H1 (cell line): Measurements from ENCODE around the gene CASS4. TPM values are rescaled to one million over a fixed set of nuclear protein-coding genes. Genes with fewer than 3 reads are reported as not detected.

Source experiments
- CTCF ChIA-PET: fragments of 300-600 bp; sonication (Branson Sonifier 250); formaldehyde crosslinking; loops from one replicate; lab custom pipeline; 2021; ENCODE audit not compliant: partially characterized antibody; lab: Charles Lee
- POLR2A ChIA-PET: fragments of 300-600 bp; sonication (Branson Sonifier 250); formaldehyde crosslinking; loops from one replicate; lab custom pipeline; 2021; ENCODE audit warnings: inconsistent platforms; ENCODE audit not compliant: partially characterized antibody; lab: Charles Lee
- DNase-seq, 2 experiments: peaks; one replicate each; pipeline versions ENCODE4 v3.0.0 to v3.0.0-alpha.2; 2010 to 2022; ENCODE audit warnings: low spot score in 2 of 2, low read depth in 1 of 2, mixed read lengths in 1 of 2
- FAIRE-seq: peaks from 2 replicates; lab custom pipeline; 2011; peaks lifted over from hg19 to GRCh38; lab: Jason Lieb, UNC
- H2AFZ ChIP-seq: 2 replicates; pipeline ENCODE4 v1.8.1; 2012; ENCODE audit warnings: low read length, inconsistent platforms
- H2AK5ac ChIP-seq: 2 replicates; pipeline ENCODE4 v1.6.1; 2013; ENCODE audit warnings: low read depth, low read length
- H2BK120ac ChIP-seq: replicated peaks from 2 replicates; pipeline ENCODE3; 2013; ENCODE audit warnings: low read depth, low read length, inconsistent platforms
- H2BK12ac ChIP-seq: 2 replicates; pipeline ENCODE4 v1.6.1; 2013; ENCODE audit warnings: low read depth, low read length
- H2BK15ac ChIP-seq: 2 replicates; pipeline ENCODE4 v1.6.1; 2013; ENCODE audit warnings: low read length
- H2BK20ac ChIP-seq: 2 replicates; pipeline ENCODE4 v1.6.1; 2013; ENCODE audit warnings: low read length
- H2BK5ac ChIP-seq: 2 replicates; pipeline ENCODE4 v1.6.1; 2013; ENCODE audit warnings: low read depth, low read length
- H3K14ac ChIP-seq: 2 replicates; pipeline ENCODE4 v1.6.1; 2013; ENCODE audit warnings: inconsistent platforms; ENCODE audit not compliant: insufficient read length
- H3K18ac ChIP-seq: 2 replicates; pipeline ENCODE4 v1.6.1; 2013; ENCODE audit warnings: low read length; ENCODE audit errors: extremely low read depth
- H3K23ac ChIP-seq: 2 replicates; pipeline ENCODE4 v1.6.1; 2013; ENCODE audit warnings: inconsistent platforms; ENCODE audit not compliant: insufficient read length
- H3K23me2 ChIP-seq: 2 replicates; pipeline ENCODE4 v1.6.1; 2013; ENCODE audit warnings: low read depth, low read length
- H3K27ac ChIP-seq: 2 replicates; pipeline ENCODE4 v1.6.1; 2011; ENCODE audit warnings: low read depth, low read length, inconsistent platforms
- H3K27me3 ChIP-seq, 4 experiments: replicated peaks in 1 of 4; 1 replicate in 1 of 4; 2 replicates in 3 of 4; pipeline versions ENCODE4 v1.6.1 to v1.8.1; 2011 to 2013; ENCODE audit warnings: low read length in 3 of 4, mild to moderate bottlenecking in 3 of 4, inconsistent platforms in 2 of 4, mixed read lengths in 2 of 4, moderate library complexity in 1 of 4; ENCODE audit not compliant: control insufficient read depth in 3 of 4, insufficient read depth in 3 of 4; ENCODE audit errors: extremely low read depth in 1 of 4
- H3K36me3 ChIP-seq, 4 experiments: 2 replicates each; pipeline versions ENCODE4 v1.6.1 to v1.8.1; 2011 to 2013; ENCODE audit warnings: mild to moderate bottlenecking in 4 of 4, low read length in 3 of 4, moderate library complexity in 2 of 4, control low read depth in 1 of 4, inconsistent platforms in 1 of 4; ENCODE audit not compliant: insufficient read depth in 4 of 4, control insufficient read depth in 2 of 4
- H3K4ac ChIP-seq: replicated peaks from 2 replicates; pipeline ENCODE3; 2013; ENCODE audit warnings: low read length, low read depth, mixed read lengths, inconsistent platforms; ENCODE audit not compliant: insufficient read length
- H3K4me1 ChIP-seq, 4 experiments: replicated peaks in 1 of 4; 1 replicate in 1 of 4; 2 replicates in 3 of 4; pipeline versions ENCODE4 v1.6.1 to v1.8.1; 2011 to 2013; ENCODE audit warnings: low read length in 3 of 4, inconsistent platforms in 2 of 4, mixed read lengths in 1 of 4; ENCODE audit not compliant: insufficient read depth in 4 of 4, control insufficient read depth in 3 of 4
- H3K4me2 ChIP-seq, 2 experiments: 2 replicates each; pipeline versions ENCODE4 v1.6.1 to v1.8.1; 2011 to 2013; ENCODE audit warnings: low read depth in 2 of 2, low read length in 2 of 2, control low read depth in 1 of 2, inconsistent platforms in 1 of 2, mild to moderate bottlenecking in 1 of 2; ENCODE audit not compliant: insufficient read depth in 1 of 2
- H3K4me3 ChIP-seq, 4 experiments: fragments of 200-600, 300-600 bp in 1 of 4; sonication (generic), shearing (Covaris generic), sonication (Bioruptor Twin) in 1 of 4; 2 replicates each; pipeline versions ENCODE4 v1.5.1 to v1.8.1; 2011 to 2016; ENCODE audit warnings: low read length in 4 of 4, low read depth in 3 of 4, control low read depth in 2 of 4, inconsistent platforms in 2 of 4, mild to moderate bottlenecking in 2 of 4, mixed read lengths in 1 of 4, moderate library complexity in 1 of 4; ENCODE audit not compliant: insufficient read depth in 2 of 4; ENCODE audit errors: extremely low read depth in 1 of 4
- H3K56ac ChIP-seq: replicated peaks from 2 replicates; pipeline ENCODE3; 2013; ENCODE audit warnings: low read depth, mild to moderate bottlenecking, mixed read lengths, low read length, inconsistent platforms; ENCODE audit not compliant: insufficient read length
- H3K79me1 ChIP-seq: 2 replicates; pipeline ENCODE4 v1.6.1; 2013; ENCODE audit warnings: low read depth, low read length, control low read depth
- H3K79me2 ChIP-seq, 2 experiments: 2 replicates each; pipeline versions ENCODE4 v1.6.1 to v1.8.1; 2012 to 2013; ENCODE audit warnings: low read length in 2 of 2, mild to moderate bottlenecking in 2 of 2, inconsistent platforms in 1 of 2; ENCODE audit not compliant: insufficient read depth in 2 of 2, control insufficient read depth in 1 of 2
- H3K9ac ChIP-seq, 4 experiments: replicated peaks in 1 of 4; 1 replicate in 1 of 4; 2 replicates in 3 of 4; pipeline versions ENCODE4 v1.6.1 to v1.8.1; 2011 to 2013; ENCODE audit warnings: low read depth in 3 of 4, low read length in 3 of 4, control low read depth in 2 of 4, mild to moderate bottlenecking in 2 of 4, moderate library complexity in 2 of 4, inconsistent platforms in 1 of 4; ENCODE audit errors: extremely low read depth in 1 of 4
- H3K9me3 ChIP-seq, 2 experiments: 2 replicates each; pipeline versions ENCODE4 v1.6.1 to v1.8.1; 2012 to 2013; ENCODE audit warnings: mild to moderate bottlenecking in 2 of 2, moderate library complexity in 2 of 2, control low read depth in 1 of 2, inconsistent platforms in 1 of 2, low read depth in 1 of 2, low read length in 1 of 2, mixed read lengths in 1 of 2; ENCODE audit not compliant: insufficient read depth in 2 of 2
- H4K20me1 ChIP-seq, 2 experiments: replicated peaks in 1 of 2; 2 replicates each; pipeline versions ENCODE3 to v1.8.1; 2011 to 2013; ENCODE audit warnings: inconsistent platforms in 2 of 2, low read length in 2 of 2, mild to moderate bottlenecking in 1 of 2; ENCODE audit not compliant: insufficient read depth in 2 of 2, control insufficient read depth in 1 of 2
- H4K5ac ChIP-seq: 2 replicates; pipeline ENCODE4 v1.6.1; 2013; ENCODE audit warnings: low read length, low read depth, mixed read lengths, inconsistent platforms; ENCODE audit not compliant: insufficient read length
- H4K8ac ChIP-seq: 2 replicates; pipeline ENCODE4 v1.8.0; 2013; ENCODE audit warnings: mild to moderate bottlenecking, moderate library complexity, low read length, inconsistent platforms; ENCODE audit not compliant: insufficient read depth; ENCODE audit errors: extremely low read depth
- H4K91ac ChIP-seq: replicated peaks from 2 replicates; pipeline ENCODE3; 2013; ENCODE audit warnings: low read length, mixed read lengths, inconsistent platforms; ENCODE audit not compliant: insufficient read length
- ASH2L ChIP-seq: fragments of 200-600, 300-600 bp; sonication (generic); IDR thresholded peaks from one replicate; pipeline ENCODE4 v1.7.1; 2017; ENCODE audit warnings: low read length
- BACH1 ChIP-seq: IDR thresholded peaks from 2 replicates; pipeline ENCODE4 v1.6.1; 2012; ENCODE audit warnings: low read length, improper control_type of control experiment
- NRF1 ChIP-seq: IDR thresholded peaks from 2 replicates; pipeline ENCODE4 v1.6.1; 2011; ENCODE audit warnings: mild to moderate bottlenecking, low read depth, low read length, improper control_type of control experiment
- RFX5 ChIP-seq: IDR thresholded peaks from 2 replicates; pipeline ENCODE4 v1.6.1; 2011; ENCODE audit warnings: low read depth, low read length, improper control_type of control experiment, borderline replicate concordance
- WGBS, 2 experiments: shearing (Covaris generic) in 1 of 2; methylation state at CpG; one replicate each; pipeline versions ENCODE4 v1.1.6 to v1.1.7; 2013 to 2015; ENCODE audit warnings: low lambda C conversion rate in 2 of 2, mixed read lengths in 2 of 2, inconsistent platforms in 1 of 2, low coverage in 1 of 2, missing lambda C conversion rate in 1 of 2; ENCODE audit not compliant: insufficient replicate concordance in 2 of 2, insufficient coverage in 1 of 2, insufficient read length in 1 of 2; ENCODE audit errors: extremely low coverage in 1 of 2, missing lambda C conversion rate in 1 of 2; 5-methylcytosine and 5-hydroxymethylcytosine counted together
- polyA plus RNA-seq, 7 experiments: library from polyadenylated mRNA; depleted of rRNA in 3 of 7; stranded (reverse) in 5 of 7; unstranded in 2 of 7; fragments of >200 nt in 5 of 7; fragments of 200-250 nt in 2 of 7; gene quantifications; 1 replicate in 5 of 7; 2 replicates in 1 of 7; 4 replicates in 1 of 7; pipeline versions ENCODE4 v1.2.1 to v1.2.3, GENCODE V29; 2011 to 2013; ENCODE audit warnings: missing spikeins in 2 of 7, mixed read lengths in 2 of 7
- total RNA-seq: library from RNA; stranded (reverse); fragmentation: NEBNext Ultra II Directional; extraction: Animal tissue kit (Norgen Biotek cat#: 25700); gene quantifications from 2 replicates; pipeline ENCODE4 v1.2.1, GENCODE V29; 2021
- TF ChIP-seq, protein P1 (sequence below): IDR thresholded peaks from 2 replicates; pipeline ENCODE4 v1.6.1; 2011; ENCODE audit warnings: low read length, improper control_type of control experiment
- TF ChIP-seq, protein P2 (sequence below): IDR thresholded peaks from 2 replicates; pipeline ENCODE4 v1.6.1; 2012; ENCODE audit warnings: low read length, inconsistent platforms
- TF ChIP-seq, protein P3 (sequence below), 3 experiments: IDR thresholded peaks; 1 replicate in 2 of 3; 2 replicates in 1 of 3; pipeline versions ENCODE4 v1.5.1 to v1.6.1; 2011; ENCODE audit warnings: low read length in 3 of 3, mild to moderate bottlenecking in 3 of 3, inconsistent platforms in 2 of 3, low read depth in 1 of 3, moderate library complexity in 1 of 3; ENCODE audit not compliant: insufficient read depth in 1 of 3; ENCODE audit errors: control extremely low read depth in 1 of 3

The CASS4 gene
- total and polyA plus RNA-seq, 2 of the 8 experiments (the other 6 are each of a cell fraction or from before 2014, with no cell fraction given): not detected

DNA sequence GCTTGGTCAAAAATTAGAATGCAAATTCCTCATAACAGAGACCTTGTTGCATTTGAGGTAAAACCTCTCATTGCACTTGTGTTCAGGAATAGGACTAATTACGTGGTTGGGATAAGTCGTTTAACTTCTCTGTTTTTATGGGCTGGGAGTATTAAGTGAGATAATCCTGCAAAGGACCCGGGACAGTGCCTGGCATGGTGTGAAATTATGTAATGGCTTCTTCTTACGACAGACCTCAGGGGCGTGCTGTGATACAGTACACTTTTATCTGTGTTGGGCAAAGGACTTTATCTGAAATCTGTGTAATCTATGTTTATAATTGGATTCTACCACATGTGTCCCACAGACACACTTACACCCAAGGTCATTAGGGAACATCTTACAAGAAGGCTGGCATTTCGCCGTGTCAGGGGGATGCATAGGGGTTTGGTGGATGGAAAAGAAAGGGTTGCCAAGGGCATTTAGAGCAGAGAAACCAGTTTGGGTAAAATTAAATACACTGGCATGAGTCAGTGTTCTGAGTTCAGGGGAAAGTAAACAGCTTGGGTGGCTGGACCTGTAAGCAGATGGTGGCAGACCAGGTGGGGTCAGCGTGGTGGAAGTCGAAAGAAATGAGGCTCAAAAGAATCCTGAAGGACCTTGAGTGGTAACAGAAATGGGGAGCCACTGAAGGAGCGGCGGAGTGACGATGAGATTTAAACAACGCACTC, 39.2 kb downstream of the CASS4 start:
- 88% methylated on average over 13 of the region's 13 CpGs; no CpG with 5 or more reads in 1 of the 2 experiments for WGBS, 2 experiments
- H3K23ac ChIP-seq: no peak overlapping the region
- H4K8ac ChIP-seq: no peak overlapping the region
- no peak overlapping the region for H3K4me2 ChIP-seq
- no peak overlapping the region for H2AFZ ChIP-seq
- H3K14ac ChIP-seq: no peak overlapping the region
- no peak overlapping the region for H2BK12ac ChIP-seq
- POLR2A ChIA-PET: no interaction called here
- no peaks in the 10 kb centered on the region for H3K23me2 ChIP-seq
- no peak overlapping the region for H2BK15ac ChIP-seq
- FAIRE-seq: no peak
- peaks cover 2 to 3% of the 10 kb centered on the region in 2 experiments for H4K20me1 ChIP-seq
- peaks cover 0 to 5% (median 4%) of the 10 kb centered on the region in 4 experiments; a peak in 5 of 7 replicates for H3K4me1 ChIP-seq
- no peak for DNase-seq
- no peak overlapping the region for H3K4ac ChIP-seq
- no peak overlapping the region for H2BK120ac ChIP-seq
- H2BK5ac ChIP-seq: no peak overlapping the region
- H3K56ac ChIP-seq: no peak overlapping the region
- no peak overlapping the region for H3K4me3 ChIP-seq
- H3K9me3 ChIP-seq: no peaks in the 10 kb centered on the region
- no peaks in the 10 kb centered on the region; a peak in 2 of 7 replicates for H3K27me3 ChIP-seq
- H3K9ac ChIP-seq: no peak overlapping the region
- H3K79me1 ChIP-seq: no peaks in the 10 kb centered on the region
- no peaks in the 10 kb centered on the region for H3K36me3 ChIP-seq
- H3K18ac ChIP-seq: no peak overlapping the region
- no peak overlapping the region for H2BK20ac ChIP-seq
- H2AK5ac ChIP-seq: no peak overlapping the region
- H4K5ac ChIP-seq: no peak overlapping the region
- H3K79me2 ChIP-seq: no peaks in the 10 kb centered on the region
- no peak overlapping the region for H3K27ac ChIP-seq
- CTCF ChIA-PET: no interaction called here
- no peak overlapping the region for H4K91ac ChIP-seq
- TF ChIP-seq, protein P1, sequence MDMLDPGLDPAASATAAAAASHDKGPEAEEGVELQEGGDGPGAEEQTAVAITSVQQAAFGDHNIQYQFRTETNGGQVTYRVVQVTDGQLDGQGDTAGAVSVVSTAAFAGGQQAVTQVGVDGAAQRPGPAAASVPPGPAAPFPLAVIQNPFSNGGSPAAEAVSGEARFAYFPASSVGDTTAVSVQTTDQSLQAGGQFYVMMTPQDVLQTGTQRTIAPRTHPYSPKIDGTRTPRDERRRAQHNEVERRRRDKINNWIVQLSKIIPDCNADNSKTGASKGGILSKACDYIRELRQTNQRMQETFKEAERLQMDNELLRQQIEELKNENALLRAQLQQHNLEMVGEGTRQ: no peak
- TF ChIP-seq, protein P2, sequence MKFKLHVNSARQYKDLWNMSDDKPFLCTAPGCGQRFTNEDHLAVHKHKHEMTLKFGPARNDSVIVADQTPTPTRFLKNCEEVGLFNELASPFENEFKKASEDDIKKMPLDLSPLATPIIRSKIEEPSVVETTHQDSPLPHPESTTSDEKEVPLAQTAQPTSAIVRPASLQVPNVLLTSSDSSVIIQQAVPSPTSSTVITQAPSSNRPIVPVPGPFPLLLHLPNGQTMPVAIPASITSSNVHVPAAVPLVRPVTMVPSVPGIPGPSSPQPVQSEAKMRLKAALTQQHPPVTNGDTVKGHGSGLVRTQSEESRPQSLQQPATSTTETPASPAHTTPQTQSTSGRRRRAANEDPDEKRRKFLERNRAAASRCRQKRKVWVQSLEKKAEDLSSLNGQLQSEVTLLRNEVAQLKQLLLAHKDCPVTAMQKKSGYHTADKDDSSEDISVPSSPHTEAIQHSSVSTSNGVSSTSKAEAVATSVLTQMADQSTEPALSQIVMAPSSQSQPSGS: no peak
- TF ChIP-seq, protein P3, sequence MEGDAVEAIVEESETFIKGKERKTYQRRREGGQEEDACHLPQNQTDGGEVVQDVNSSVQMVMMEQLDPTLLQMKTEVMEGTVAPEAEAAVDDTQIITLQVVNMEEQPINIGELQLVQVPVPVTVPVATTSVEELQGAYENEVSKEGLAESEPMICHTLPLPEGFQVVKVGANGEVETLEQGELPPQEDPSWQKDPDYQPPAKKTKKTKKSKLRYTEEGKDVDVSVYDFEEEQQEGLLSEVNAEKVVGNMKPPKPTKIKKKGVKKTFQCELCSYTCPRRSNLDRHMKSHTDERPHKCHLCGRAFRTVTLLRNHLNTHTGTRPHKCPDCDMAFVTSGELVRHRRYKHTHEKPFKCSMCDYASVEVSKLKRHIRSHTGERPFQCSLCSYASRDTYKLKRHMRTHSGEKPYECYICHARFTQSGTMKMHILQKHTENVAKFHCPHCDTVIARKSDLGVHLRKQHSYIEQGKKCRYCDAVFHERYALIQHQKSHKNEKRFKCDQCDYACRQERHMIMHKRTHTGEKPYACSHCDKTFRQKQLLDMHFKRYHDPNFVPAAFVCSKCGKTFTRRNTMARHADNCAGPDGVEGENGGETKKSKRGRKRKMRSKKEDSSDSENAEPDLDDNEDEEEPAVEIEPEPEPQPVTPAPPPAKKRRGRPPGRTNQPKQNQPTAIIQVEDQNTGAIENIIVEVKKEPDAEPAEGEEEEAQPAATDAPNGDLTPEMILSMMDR (IDR thresholded peaks at IDR 0.05; ENCODE audit: control extremely low read depth in 1 of 3, insufficient read depth in 1 of 3, low read depth in 1 of 3, low read length in 3 of 3): no peak
- no peak for TF ChIP-seq ASH2L
- no peak for TF ChIP-seq BACH1
- TF ChIP-seq NRF1: no peak
- TF ChIP-seq RFX5: no peak
